Skin epidermis (tissue), 12 donors: ENCODE results near the gene MAST4.

Source experiments
- H3K27ac ChIP-seq, 21 experiments: fragments of 200-600 bp; sonication (generic) in 11 of 21; one replicate each; pipeline ENCODE4 v1.5.0; 2020; ENCODE audit warnings: mild to moderate bottlenecking in 3 of 21, inconsistent platforms in 2 of 21, moderate library complexity in 2 of 21
- H3K4me3 ChIP-seq, 7 experiments: fragments of 200-600 bp; sonication (generic) in 2 of 7; one replicate each; pipeline ENCODE4 v1.5.0; 2020; ENCODE audit warnings: inconsistent platforms in 2 of 7, mild to moderate bottlenecking in 2 of 7, moderate library complexity in 1 of 7

Gene MAST4

GRCh38 chr5:66923457-66923856, 327.3 kb downstream of the MAST4 start:
- no peak overlapping the region for H3K4me3 ChIP-seq
- no peak overlapping the region for H3K27ac ChIP-seq

- no peak overlapping the region for H3K27ac ChIP-seq
- no peak overlapping the region for H3K4me3 ChIP-seq
Measured at GRCh38 chr5:66923922-66924321, 327.7 kb downstream of the MAST4 start.

GRCh38 chr5:66927140-66927539, 330.9 kb downstream of the MAST4 start:
- Histone ChIP-seq H3K4me3 (no peak overlapping the region), H3K27ac (no peak overlapping the region)

- H3K27ac ChIP-seq: no peak overlapping the region
- H3K4me3 ChIP-seq: no peak overlapping the region
Measured at GRCh38 chr5:66929281-66929680, 333.1 kb downstream of the MAST4 start.

GRCh38 chr5:66929995-66930394, 333.8 kb downstream of the MAST4 start:
- H3K27ac ChIP-seq: no peak overlapping the region
- H3K4me3 ChIP-seq: no peak overlapping the region

GRCh38 chr5:66931651-66932050, 335.5 kb downstream of the MAST4 start:
- Histone ChIP-seq H3K27ac (no peak overlapping the region), H3K4me3 (no peak overlapping the region)

GRCh38 chr5:66932457-66932856, 336.3 kb downstream of the MAST4 start:
- Histone ChIP-seq H3K27ac (no peak overlapping the region), H3K4me3 (no peak overlapping the region)

GRCh38 chr5:66933066-66933465, 336.9 kb downstream of the MAST4 start:
- no peak overlapping the region for H3K27ac ChIP-seq
- no peak overlapping the region for H3K4me3 ChIP-seq

GRCh38 chr5:66939094-66939493, 342.9 kb downstream of the MAST4 start:
- no peak overlapping the region for H3K27ac ChIP-seq
- H3K4me3 ChIP-seq: no peak overlapping the region

GRCh38 chr5:66945389-66946349, 349.5 kb downstream of the MAST4 start:
- no peak overlapping the region for H3K4me3 ChIP-seq
- H3K27ac ChIP-seq: no peak overlapping the region

- Histone ChIP-seq H3K27ac (no peak overlapping the region), H3K4me3 (no peak overlapping the region)
Measured at GRCh38 chr5:66947458-66947857, 351.3 kb downstream of the MAST4 start.

- no peak overlapping the region for H3K27ac ChIP-seq
Measured at GRCh38 chr5:66949066-66949465, 352.9 kb downstream of the MAST4 start.

GRCh38 chr5:66952153-66952552, 356.0 kb downstream of the MAST4 start:
- no peak overlapping the region for H3K27ac ChIP-seq
- no peak overlapping the region for H3K4me3 ChIP-seq

More at GRCh38 chr5:66949066-66949465, 352.9 kb downstream of the MAST4 start:
- H3K4me3 ChIP-seq: no peak overlapping the region

GRCh38 chr5:66956439-66956838, 360.2 kb downstream of the MAST4 start:
- no peak overlapping the region for H3K4me3 ChIP-seq
- no peak overlapping the region for H3K27ac ChIP-seq

- peak overlapping the region in 17 of 21 experiments; percentile 17 to 80 (median 60) for H3K27ac ChIP-seq
- peak overlapping the region; percentile 1 to 41 (median 12) for H3K4me3 ChIP-seq
Measured at GRCh38 chr5:66958201-66958979, 362.2 kb downstream of the MAST4 start.

- H3K27ac ChIP-seq: peak overlapping the region in 17 of 21 experiments; percentile 1 to 79 (median 47)
- peak overlapping the region; percentile 1 to 41 (median 12) for H3K4me3 ChIP-seq
Measured at GRCh38 chr5:66958980-66959641, 362.9 kb downstream of the MAST4 start.

- H3K4me3 ChIP-seq: peak overlapping the region in 4 of 7 experiments; percentile 7 to 41 (median 16)
- H3K27ac ChIP-seq: peak overlapping the region in 8 of 21 experiments; percentile 6 to 79 (median 64)
Measured at GRCh38 chr5:66959653-66960052, 363.5 kb downstream of the MAST4 start.

- Histone ChIP-seq H3K27ac (peak overlapping the region in 8 of 21 experiments; percentile 3 to 79 (median 60)), H3K4me3 (no peak overlapping the region)
Measured at GRCh38 chr5:66960369-66961137, 364.4 kb downstream of the MAST4 start.

GRCh38 chr5:66963559-66963971, 367.4 kb downstream of the MAST4 start:
- H3K4me3 ChIP-seq: no peak overlapping the region
- H3K27ac ChIP-seq: no peak overlapping the region
